Measurements from ENCODE around the gene WNK2. TPM values are rescaled to one million over a fixed set of nuclear protein-coding genes. Genes with fewer than 3 reads are reported as not detected.

WNK2 gene
- total and polyA plus RNA-seq, 2 of the 4 experiments (the other 2 are of a cell fraction), result not detected

- TF ChIP-seq CTCF (conservative IDR thresholded peaks at IDR 0.05; ENCODE audit: low read depth, low read length), result no peak
- TF ChIP-seq RAD21 (IDR thresholded peaks at IDR 0.05; ENCODE audit: low read length), result no peak
- no peak for TF ChIP-seq MAZ (IDR thresholded peaks at IDR 0.05; ENCODE audit: borderline replicate concordance, low read depth, low read length)
- TF ChIP-seq FOS (IDR thresholded peaks at IDR 0.05; ENCODE audit: low read depth, low read length), result no peak
- TF ChIP-seq POLR2A (IDR thresholded peaks at IDR 0.05; ENCODE audit: low read depth, low read length), result no peak
- TF ChIP-seq NFE2L2 (IDR thresholded peaks at IDR 0.05; ENCODE audit: low read depth, low read length), result no peak
- no peak for TF ChIP-seq MXI1 (IDR thresholded peaks at IDR 0.05; ENCODE audit: borderline replicate concordance, low read depth, low read length)
- TF ChIP-seq MAFK (IDR thresholded peaks at IDR 0.05; ENCODE audit: low read depth, low read length), result no peak
- TF ChIP-seq RFX5 (IDR thresholded peaks at IDR 0.05; ENCODE audit: low read depth, low read length), result no peak
- TF ChIP-seq ELK1 (IDR thresholded peaks at IDR 0.05; ENCODE audit: borderline replicate concordance, low read depth, low read length), result no peak
- no peak for TF ChIP-seq CHD1 (IDR thresholded peaks at IDR 0.05; ENCODE audit: low read depth, low read length)
- WGBS, 2 experiments (ENCODE audit: extremely low coverage in 2 of 2, insufficient read length in 1 of 2), result no CpG with 5 or more reads among the region's 4 CpGs
- Histone ChIP-seq H4K8ac (ENCODE audit: low read depth in 2 of 2, low read length in 2 of 2) (no peak overlapping the region), H4K5ac (ENCODE audit: low read depth, low read length) (no peak overlapping the region), H3K36me3 (ENCODE audit: control insufficient read depth, insufficient read depth, low read length) (no peaks in the 10 kb centered on the region), H3K9me3 (ENCODE audit: control insufficient read depth, insufficient read depth, low read length) (no peaks in the 10 kb centered on the region), H2AFZ (replicated peaks; ENCODE audit: low read length, poor library complexity) (no peak overlapping the region), H2BK20ac (ENCODE audit: low read depth, low read length) (no peak overlapping the region), H2BK15ac (ENCODE audit: low read depth, low read length) (no peak overlapping the region), H2AK9ac (replicated peaks; ENCODE audit: low read depth, low read length, poor library complexity) (no peak overlapping the region), H3K56ac (ENCODE audit: extremely low read depth, insufficient read depth, low read length) (no peak overlapping the region), H3K27ac (ENCODE audit: insufficient read depth, low read length) (no peak overlapping the region), H2AK5ac (ENCODE audit: low read depth, low read length) (no peak overlapping the region), H4K20me1 (ENCODE audit: insufficient read depth, low read length) (no peaks in the 10 kb centered on the region), H3K18ac (ENCODE audit: low read depth, low read length) (no peak overlapping the region), H3K9me1 (ENCODE audit: insufficient read depth, low read length) (no peaks in the 10 kb centered on the region), H2BK120ac (ENCODE audit: low read depth, low read length) (no peak overlapping the region), H3K4me3 (ENCODE audit: insufficient read depth, low read depth, low read length) (no peak overlapping the region), H3K4me2 (ENCODE audit: low read depth, low read length) (no peak overlapping the region), H3K4ac (ENCODE audit: low read depth, low read length) (no peak overlapping the region), H3K14ac (replicated peaks; ENCODE audit: low read depth, low read length) (no peak overlapping the region), H3K9ac (ENCODE audit: low read depth, low read length) (no peak overlapping the region), H3K23ac (ENCODE audit: low read depth, low read length) (no peak overlapping the region), H4K91ac (ENCODE audit: insufficient read depth, low read depth, low read length) (no peak overlapping the region), H2BK5ac (ENCODE audit: low read depth, low read length, poor library complexity, severe bottlenecking) (no peak overlapping the region), H3K4me1 (ENCODE audit: control insufficient read depth, insufficient read depth, low read length) (no peaks in the 10 kb centered on the region), H3K27me3 (ENCODE audit: control insufficient read depth, insufficient read depth, low read length) (peaks cover 22% of the 10 kb centered on the region), H3K79me1 (ENCODE audit: low read depth in 1 of 2, low read length in 2 of 2) (no peaks in the 10 kb centered on the region)
- BruUV-seq (replicated peaks), result no TSS peak
- intact Hi-C loops (cut with micrococcal nuclease), result loop anchor here (10.0 kb wide), 2 partner anchors 213 to 797 kb away; no protein-coding TSS in a partner anchor
- no peak for DNase-seq
- POLR2A ChIA-PET (ENCODE audit: unreplicated experiment), result no interaction called here
- dilution Hi-C loops (cut with HindIII; ENCODE audit: low sequenced_read_pairs, unreplicated experiment), result no loop called here
- CTCF ChIA-PET, result no interaction called here
- in situ Hi-C loops (cut with MboI; ENCODE audit: low sequenced_read_pairs), result loop anchor here (25.0 kb wide), 1 partner anchor 794 kb away; the partner anchor contains the start of gene BARX1
- no peak for ATAC-seq (ENCODE audit: low read depth)
Observed at GRCh38 chr9:93167838-93168237, 16.1 kb upstream of the WNK2 start.

Data from IMR-90 (cell line).